ENCODE measurements around the gene CX3CR1.

The CX3CR1 gene

GRCh38 chr3:39271363-39271914, 8.4 kb downstream of the CX3CR1 start:
- TF ChIP-seq ZNF324 (tag by site-specific recombination; IDR thresholded peaks at IDR 0.05): no peak
- TF ChIP-seq, protein P1, sequence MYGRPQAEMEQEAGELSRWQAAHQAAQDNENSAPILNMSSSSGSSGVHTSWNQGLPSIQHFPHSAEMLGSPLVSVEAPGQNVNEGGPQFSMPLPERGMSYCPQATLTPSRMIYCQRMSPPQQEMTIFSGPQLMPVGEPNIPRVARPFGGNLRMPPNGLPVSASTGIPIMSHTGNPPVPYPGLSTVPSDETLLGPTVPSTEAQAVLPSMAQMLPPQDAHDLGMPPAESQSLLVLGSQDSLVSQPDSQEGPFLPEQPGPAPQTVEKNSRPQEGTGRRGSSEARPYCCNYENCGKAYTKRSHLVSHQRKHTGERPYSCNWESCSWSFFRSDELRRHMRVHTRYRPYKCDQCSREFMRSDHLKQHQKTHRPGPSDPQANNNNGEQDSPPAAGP (tag by site-specific recombination; IDR thresholded peaks at IDR 0.05): no peak
- no peak for TF ChIP-seq MEIS1 (CRISPR knock-in tag; IDR thresholded peaks at IDR 0.05; ENCODE audit: borderline replicate concordance)
- TF ChIP-seq ZNF843 (tag by site-specific recombination; IDR thresholded peaks at IDR 0.05): no peak
- TF ChIP-seq ZSCAN23 (tag by site-specific recombination; IDR thresholded peaks at IDR 0.05): no peak
- TF ChIP-seq ZNF23 (tag by site-specific recombination; IDR thresholded peaks at IDR 0.05; ENCODE audit: borderline replicate concordance): no peak
- TF ChIP-seq ZNF202 (tag by site-specific recombination; IDR thresholded peaks at IDR 0.05; ENCODE audit: borderline replicate concordance): no peak
- no peak for TF ChIP-seq ZNF747 (tag by site-specific recombination; IDR thresholded peaks at IDR 0.05)
- TF ChIP-seq, protein P2, sequence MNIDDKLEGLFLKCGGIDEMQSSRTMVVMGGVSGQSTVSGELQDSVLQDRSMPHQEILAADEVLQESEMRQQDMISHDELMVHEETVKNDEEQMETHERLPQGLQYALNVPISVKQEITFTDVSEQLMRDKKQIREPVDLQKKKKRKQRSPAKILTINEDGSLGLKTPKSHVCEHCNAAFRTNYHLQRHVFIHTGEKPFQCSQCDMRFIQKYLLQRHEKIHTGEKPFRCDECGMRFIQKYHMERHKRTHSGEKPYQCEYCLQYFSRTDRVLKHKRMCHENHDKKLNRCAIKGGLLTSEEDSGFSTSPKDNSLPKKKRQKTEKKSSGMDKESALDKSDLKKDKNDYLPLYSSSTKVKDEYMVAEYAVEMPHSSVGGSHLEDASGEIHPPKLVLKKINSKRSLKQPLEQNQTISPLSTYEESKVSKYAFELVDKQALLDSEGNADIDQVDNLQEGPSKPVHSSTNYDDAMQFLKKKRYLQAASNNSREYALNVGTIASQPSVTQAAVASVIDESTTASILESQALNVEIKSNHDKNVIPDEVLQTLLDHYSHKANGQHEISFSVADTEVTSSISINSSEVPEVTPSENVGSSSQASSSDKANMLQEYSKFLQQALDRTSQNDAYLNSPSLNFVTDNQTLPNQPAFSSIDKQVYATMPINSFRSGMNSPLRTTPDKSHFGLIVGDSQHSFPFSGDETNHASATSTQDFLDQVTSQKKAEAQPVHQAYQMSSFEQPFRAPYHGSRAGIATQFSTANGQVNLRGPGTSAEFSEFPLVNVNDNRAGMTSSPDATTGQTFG (tag by site-specific recombination; IDR thresholded peaks at IDR 0.05; ENCODE audit: borderline replicate concordance): no peak
- no peak for TF ChIP-seq TSHZ1 (tag by site-specific recombination; IDR thresholded peaks at IDR 0.05; ENCODE audit: borderline replicate concordance)
- TF ChIP-seq ZNF274 (IDR thresholded peaks at IDR 0.05; ENCODE audit: low read length): no peak
- no peak for TF ChIP-seq ZNF274 (tag by site-specific recombination; IDR thresholded peaks at IDR 0.05; ENCODE audit: borderline replicate concordance)
- no peak for TF ChIP-seq ZBTB17 (tag by site-specific recombination; IDR thresholded peaks at IDR 0.05)
- no peak for TF ChIP-seq GLIS2 (tag by site-specific recombination; IDR thresholded peaks at IDR 0.05)
- no peak for TF ChIP-seq ZFHX2 (tag by site-specific recombination; conservative IDR thresholded peaks at IDR 0.05)
- TF ChIP-seq BCL11A (tag by site-specific recombination; IDR thresholded peaks at IDR 0.05; ENCODE audit: low read depth): no peak
- no peak for TF ChIP-seq SCRT2 (tag by site-specific recombination; IDR thresholded peaks at IDR 0.05)
- no peak for TF ChIP-seq ATF2 (tag by site-specific recombination; IDR thresholded peaks at IDR 0.05; ENCODE audit: low read depth)
- no peaks in the 10 kb centered on the region for H3K4me1 ChIP-seq (ENCODE audit: control insufficient read depth, insufficient read depth, low read length)
- ChIA-PET CTCF (interaction anchor here (0.6 to 2.4 kb wide), 3 partner anchors 16 to 145 kb away, joined by 3 to 12 read pairs (median 4); no protein-coding TSS in a partner anchor), POLR2A (no interaction called here)
- H3K4me3 ChIP-seq (ENCODE audit: low read depth, low read length): no peak overlapping the region
- H3K27ac ChIP-seq (ENCODE audit: extremely low read depth, low read depth, low read length): no peak overlapping the region
- no peaks in the 10 kb centered on the region for H3K36me3 ChIP-seq (ENCODE audit: control insufficient read depth in 2 of 2, insufficient read depth in 1 of 2, low read length in 2 of 2)
- H3K9me3 ChIP-seq (ENCODE audit: control insufficient read depth, insufficient read depth, low read depth, low read length): no peaks in the 10 kb centered on the region
